HUES6 (cell line): ENCODE measurements around the gene MAP2K4.

Experiments used
- H3K27ac ChIP-seq: 2 replicates; pipeline ENCODE4 v1.7.0; 2013; ENCODE audit warnings: low read depth, mild to moderate bottlenecking, low read length, inconsistent platforms
- H3K27me3 ChIP-seq: 2 replicates; pipeline ENCODE4 v1.6.1; 2013; ENCODE audit warnings: low read length; ENCODE audit not compliant: control insufficient read depth, insufficient read depth
- H3K36me3 ChIP-seq: 2 replicates; pipeline ENCODE4 v1.6.1; 2013; ENCODE audit warnings: low read length; ENCODE audit not compliant: control insufficient read depth, insufficient read depth
- H3K4me1 ChIP-seq: 2 replicates; pipeline ENCODE4 v1.6.1; 2013; ENCODE audit warnings: low read length; ENCODE audit not compliant: control insufficient read depth, insufficient read depth
- H3K4me3 ChIP-seq: 2 replicates; pipeline ENCODE4 v1.5.1; 2013; ENCODE audit warnings: low read depth, low read length
- H3K9ac ChIP-seq: one replicate; pipeline ENCODE4 v1.6.1; 2013; ENCODE audit warnings: mild to moderate bottlenecking, low read length
- H3K9me3 ChIP-seq: 2 replicates; pipeline ENCODE4 v1.6.1; 2013; ENCODE audit warnings: low read depth, low read length; ENCODE audit not compliant: control insufficient read depth, insufficient read depth

Gene MAP2K4

GRCh38 chr17:12088035-12088434 lies 67.4 kb downstream of the MAP2K4 start:
- no peak overlapping the region for H3K27ac ChIP-seq
- no peak overlapping the region for H3K4me3 ChIP-seq
- H3K36me3 ChIP-seq = no peaks in the 10 kb centered on the region; the same call in none of the 2 replicates
- no peaks in the 10 kb centered on the region; the same call in 1 of the 2 replicates for H3K4me1 ChIP-seq
- no peaks in the 10 kb centered on the region for H3K9me3 ChIP-seq
- H3K27me3 ChIP-seq = no peaks in the 10 kb centered on the region
- H3K9ac ChIP-seq = no peak overlapping the region

GRCh38 chr17:12089809-12090384 lies 69.2 kb downstream of the MAP2K4 start:
- H3K36me3 ChIP-seq = peaks cover 1% of the 10 kb centered on the region
- no peaks in the 10 kb centered on the region for H3K4me1 ChIP-seq
- H3K9ac ChIP-seq = no peak overlapping the region
- H3K27me3 ChIP-seq = no peaks in the 10 kb centered on the region
- no peak overlapping the region for H3K4me3 ChIP-seq
- no peaks in the 10 kb centered on the region for H3K9me3 ChIP-seq
- H3K27ac ChIP-seq = no peak overlapping the region

- no peaks in the 10 kb centered on the region for H3K4me1 ChIP-seq
- no peaks in the 10 kb centered on the region for H3K27me3 ChIP-seq
- peaks cover 20% of the 10 kb centered on the region for H3K36me3 ChIP-seq
- no peak overlapping the region for H3K4me3 ChIP-seq
- H3K9me3 ChIP-seq = no peaks in the 10 kb centered on the region
- H3K9ac ChIP-seq = no peak overlapping the region
- H3K27ac ChIP-seq = no peak overlapping the region
These were observed 73.7 kb downstream of the MAP2K4 start for GRCh38 chr17:12094336-12094735.

GRCh38 chr17:12095522-12095921 lies 74.8 kb downstream of the MAP2K4 start:
- Histone ChIP-seq H3K4me1 (no peaks in the 10 kb centered on the region), H3K36me3 (peaks cover 25% of the 10 kb centered on the region), H3K9me3 (no peaks in the 10 kb centered on the region), H3K9ac (no peak overlapping the region), H3K27ac (no peak overlapping the region), H3K27me3 (no peaks in the 10 kb centered on the region), H3K4me3 (no peak overlapping the region)

GRCh38 chr17:12097326-12097725 lies 76.6 kb downstream of the MAP2K4 start:
- Histone ChIP-seq H3K4me1 (no peaks in the 10 kb centered on the region), H3K27me3 (no peaks in the 10 kb centered on the region), H3K4me3 (no peak overlapping the region), H3K9me3 (no peaks in the 10 kb centered on the region), H3K27ac (no peak overlapping the region), H3K9ac (no peak overlapping the region), H3K36me3 (peaks cover 25% of the 10 kb centered on the region)

GRCh38 chr17:12098568-12098967 lies 77.9 kb downstream of the MAP2K4 start:
- peaks cover 25% of the 10 kb centered on the region for H3K36me3 ChIP-seq
- no peak overlapping the region for H3K4me3 ChIP-seq
- H3K27ac ChIP-seq = no peak overlapping the region
- H3K4me1 ChIP-seq = no peaks in the 10 kb centered on the region
- H3K9me3 ChIP-seq = no peaks in the 10 kb centered on the region
- no peaks in the 10 kb centered on the region for H3K27me3 ChIP-seq
- no peak overlapping the region for H3K9ac ChIP-seq

- no peak overlapping the region for H3K27ac ChIP-seq
- H3K9ac ChIP-seq = no peak overlapping the region
- no peak overlapping the region for H3K4me3 ChIP-seq
- no peaks in the 10 kb centered on the region for H3K9me3 ChIP-seq
- H3K36me3 ChIP-seq = peaks cover 25% of the 10 kb centered on the region
- H3K4me1 ChIP-seq = no peaks in the 10 kb centered on the region
- no peaks in the 10 kb centered on the region for H3K27me3 ChIP-seq
These were observed 78.7 kb downstream of the MAP2K4 start for GRCh38 chr17:12099412-12099811.

GRCh38 chr17:12104831-12105230 lies 84.2 kb downstream of the MAP2K4 start:
- Histone ChIP-seq H3K9me3 (no peaks in the 10 kb centered on the region), H3K36me3 (0 out of 2 replicates have a peak, but pooled peaks cover 4% of the 10 kb centered on the region), H3K27me3 (no peaks in the 10 kb centered on the region), H3K9ac (no peak overlapping the region), H3K4me3 (no peak overlapping the region), H3K4me1 (0 out of 2 replicates have a peak, but pooled peaks cover 6% of the 10 kb centered on the region), H3K27ac (no peak overlapping the region)

- H3K27ac ChIP-seq = no peak overlapping the region
- H3K4me3 ChIP-seq = no peak overlapping the region
- no peaks in the 10 kb centered on the region for H3K9me3 ChIP-seq
- peaks cover 8% of the 10 kb centered on the region for H3K36me3 ChIP-seq
- H3K27me3 ChIP-seq = no peaks in the 10 kb centered on the region
- H3K9ac ChIP-seq = no peak overlapping the region
- 0 out of 2 replicates have a peak, but pooled peaks cover 6% of the 10 kb centered on the region for H3K4me1 ChIP-seq
These were observed 87.2 kb downstream of the MAP2K4 start for GRCh38 chr17:12107905-12108304.

GRCh38 chr17:12110906-12111305 lies 90.2 kb downstream of the MAP2K4 start:
- Histone ChIP-seq H3K9me3 (no peaks in the 10 kb centered on the region), H3K27me3 (no peaks in the 10 kb centered on the region), H3K4me1 (no peaks in the 10 kb centered on the region), H3K4me3 (no peak overlapping the region), H3K9ac (no peak overlapping the region), H3K36me3 (peaks cover 38% of the 10 kb centered on the region), H3K27ac (no peak overlapping the region)

GRCh38 chr17:12113156-12113555 lies 92.5 kb downstream of the MAP2K4 start:
- Histone ChIP-seq H3K4me1 (no peaks in the 10 kb centered on the region), H3K27me3 (no peaks in the 10 kb centered on the region), H3K9me3 (no peaks in the 10 kb centered on the region), H3K4me3 (no peak overlapping the region), H3K36me3 (peaks cover 56% of the 10 kb centered on the region), H3K27ac (no peak overlapping the region), H3K9ac (no peak overlapping the region)
